ENCODE data around the gene PTPRJ.
"Not testable (repeated sequence)": the region's sequence is repeated elsewhere in the genome, so short reads cannot be mapped to it uniquely, and the experiment has no call there.

Gene PTPRJ

DNA sequence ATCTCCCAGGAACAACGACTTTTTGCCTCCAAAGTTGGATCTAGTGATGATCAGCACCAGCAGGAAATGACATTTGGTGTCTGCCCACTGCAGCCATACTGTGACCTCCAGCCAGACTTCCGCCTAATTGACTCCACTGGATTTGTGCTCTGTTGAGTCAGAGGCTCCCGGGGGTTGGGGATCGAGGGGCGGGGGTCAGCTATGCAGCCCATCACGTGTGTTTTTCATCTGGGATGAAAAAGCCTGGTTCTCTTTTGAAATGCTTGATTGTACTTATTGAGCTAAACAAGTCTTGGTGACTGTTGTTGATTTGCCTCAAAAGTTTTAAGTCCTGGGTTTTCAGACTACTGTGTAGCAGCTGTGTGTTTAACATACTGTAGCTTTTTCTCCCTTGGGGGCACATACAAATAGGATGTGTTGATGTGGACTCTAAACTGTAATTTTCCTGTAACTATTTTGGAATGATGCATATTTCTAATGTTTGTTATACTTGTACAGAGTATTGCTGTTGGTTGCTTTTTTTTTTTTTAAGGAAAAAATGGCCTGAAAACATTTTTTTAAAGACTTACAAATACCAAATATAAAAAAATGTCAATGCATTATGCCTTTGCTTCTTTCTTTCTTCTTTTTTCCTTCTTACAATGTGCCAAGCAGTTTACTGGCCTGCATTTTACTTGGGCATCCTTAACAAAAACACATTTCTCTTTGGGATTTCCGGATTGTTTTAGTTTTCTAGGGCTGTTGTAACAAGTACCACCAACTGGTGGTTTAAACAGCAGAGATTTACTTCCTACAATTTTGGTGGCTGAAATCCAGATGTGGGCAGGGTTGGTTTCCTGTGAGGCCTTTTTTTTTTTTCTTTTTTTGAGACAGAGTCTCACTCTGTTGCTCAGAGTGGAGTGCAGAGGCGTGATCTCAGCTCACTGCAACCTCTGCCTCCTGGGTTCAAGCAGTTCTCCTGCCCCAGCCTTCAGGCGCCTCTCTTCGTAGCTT lies 190.2 kb downstream of the PTPRJ start:
- TF ChIP-seq, protein P1, sequence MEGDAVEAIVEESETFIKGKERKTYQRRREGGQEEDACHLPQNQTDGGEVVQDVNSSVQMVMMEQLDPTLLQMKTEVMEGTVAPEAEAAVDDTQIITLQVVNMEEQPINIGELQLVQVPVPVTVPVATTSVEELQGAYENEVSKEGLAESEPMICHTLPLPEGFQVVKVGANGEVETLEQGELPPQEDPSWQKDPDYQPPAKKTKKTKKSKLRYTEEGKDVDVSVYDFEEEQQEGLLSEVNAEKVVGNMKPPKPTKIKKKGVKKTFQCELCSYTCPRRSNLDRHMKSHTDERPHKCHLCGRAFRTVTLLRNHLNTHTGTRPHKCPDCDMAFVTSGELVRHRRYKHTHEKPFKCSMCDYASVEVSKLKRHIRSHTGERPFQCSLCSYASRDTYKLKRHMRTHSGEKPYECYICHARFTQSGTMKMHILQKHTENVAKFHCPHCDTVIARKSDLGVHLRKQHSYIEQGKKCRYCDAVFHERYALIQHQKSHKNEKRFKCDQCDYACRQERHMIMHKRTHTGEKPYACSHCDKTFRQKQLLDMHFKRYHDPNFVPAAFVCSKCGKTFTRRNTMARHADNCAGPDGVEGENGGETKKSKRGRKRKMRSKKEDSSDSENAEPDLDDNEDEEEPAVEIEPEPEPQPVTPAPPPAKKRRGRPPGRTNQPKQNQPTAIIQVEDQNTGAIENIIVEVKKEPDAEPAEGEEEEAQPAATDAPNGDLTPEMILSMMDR (IDR thresholded peaks at IDR 0.05; ENCODE audit: insufficient read depth, low read depth, low read length, missing control alignments) = no peak
- DNase-seq (ENCODE audit: low read depth) = no peak

DNA sequence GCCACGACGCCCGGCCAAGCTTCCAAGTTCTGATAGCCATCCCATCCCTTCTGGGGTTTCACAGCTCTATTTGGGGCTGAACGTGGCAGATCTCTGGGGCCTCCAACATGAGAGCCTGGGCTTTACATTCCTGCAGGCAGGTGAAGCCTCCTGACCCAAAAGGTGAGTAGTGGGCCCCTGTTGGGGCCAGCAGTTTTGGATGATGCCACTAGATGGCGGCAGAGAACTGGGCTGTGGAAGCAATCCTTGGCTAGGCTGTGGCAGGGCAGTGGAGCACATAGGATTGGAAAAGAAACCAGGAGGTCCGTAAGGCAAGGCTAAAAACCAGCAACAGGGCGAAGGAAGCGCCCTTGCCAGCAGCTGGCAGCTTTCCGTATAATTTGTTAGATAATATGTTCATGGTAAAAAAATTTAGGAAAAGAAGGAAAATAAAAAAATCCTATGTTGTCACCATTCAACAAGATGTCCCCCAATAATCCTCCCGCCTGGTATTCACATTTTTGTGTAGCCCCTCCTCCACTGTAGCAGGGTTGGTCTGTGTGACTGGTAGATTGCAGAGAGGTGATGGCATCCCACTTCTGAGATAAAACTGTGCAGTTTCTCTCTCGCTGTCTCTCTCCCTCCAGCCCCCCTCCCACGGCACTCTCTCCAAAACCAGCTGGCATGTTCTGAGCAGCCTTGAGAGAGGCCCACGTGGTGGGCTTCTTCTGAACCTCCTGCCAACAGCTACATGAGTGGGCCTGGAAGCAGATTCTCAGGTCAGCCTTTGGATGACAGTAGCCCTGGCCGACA lies 192.7 kb downstream of the PTPRJ start:
- TF ChIP-seq, protein P1 (IDR thresholded peaks at IDR 0.05; ENCODE audit: insufficient read depth, low read depth, low read length, missing control alignments) = peak; percentile 99
- peak; percentile 58 for DNase-seq (ENCODE audit: low read depth)
- H3K4me3 ChIP-seq (ENCODE audit: low read length) = no peak overlapping the region

More for the DNA sequence above, 190.2 kb downstream of the PTPRJ start:
- H3K4me3 ChIP-seq (ENCODE audit: low read length) = no peak overlapping the region

DNA sequence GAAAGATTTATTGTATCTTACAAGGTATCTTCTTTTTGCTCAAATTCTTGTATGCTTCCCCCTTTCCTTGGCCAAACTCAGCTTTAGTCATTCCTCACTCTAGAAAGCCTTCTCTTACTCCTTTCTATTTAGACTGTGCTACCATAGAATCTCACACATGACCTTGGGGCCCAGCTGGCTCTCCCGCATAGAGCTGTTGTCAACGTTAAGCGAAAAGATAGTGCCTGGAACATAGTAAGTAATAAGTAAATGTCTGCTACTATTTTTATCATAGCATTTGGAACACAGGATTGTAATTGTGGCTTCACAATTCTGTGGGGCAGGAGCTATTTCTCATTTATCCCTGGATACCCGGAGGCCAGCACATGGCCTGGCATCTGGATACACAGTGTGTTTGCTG lies 197.3 kb downstream of the PTPRJ start:
- TF ChIP-seq, protein P1 (IDR thresholded peaks at IDR 0.05; ENCODE audit: insufficient read depth, low read depth, low read length, missing control alignments) = no peak
- DNase-seq (ENCODE audit: low read depth) = no peak
- H3K4me3 ChIP-seq (ENCODE audit: low read length) = no peak overlapping the region

DNA sequence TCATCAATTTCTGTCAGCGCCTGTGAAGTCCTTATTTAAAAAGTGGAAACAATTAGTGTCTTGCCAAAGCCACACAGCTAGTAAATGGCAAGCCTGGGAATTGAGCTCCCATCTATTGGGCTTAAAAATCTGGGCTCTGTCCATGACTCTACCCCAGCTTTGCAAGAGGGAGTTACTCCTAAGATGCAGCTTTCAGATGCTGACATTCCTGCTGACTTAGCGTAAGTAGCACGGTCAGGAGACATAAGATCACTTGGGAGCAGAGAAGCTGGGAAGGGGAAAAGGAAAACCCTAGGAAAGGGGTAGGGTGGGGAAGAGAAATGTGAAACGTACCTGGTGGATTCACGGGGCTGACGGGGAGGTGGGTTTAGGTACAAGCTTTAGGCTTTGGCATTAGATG lies 200.3 kb downstream of the PTPRJ start:
- no peak overlapping the region for H3K4me3 ChIP-seq (ENCODE audit: low read length)
- TF ChIP-seq, protein P1 (IDR thresholded peaks at IDR 0.05; ENCODE audit: insufficient read depth, low read depth, low read length, missing control alignments) = no peak
- DNase-seq (ENCODE audit: low read depth) = no peak

DNA sequence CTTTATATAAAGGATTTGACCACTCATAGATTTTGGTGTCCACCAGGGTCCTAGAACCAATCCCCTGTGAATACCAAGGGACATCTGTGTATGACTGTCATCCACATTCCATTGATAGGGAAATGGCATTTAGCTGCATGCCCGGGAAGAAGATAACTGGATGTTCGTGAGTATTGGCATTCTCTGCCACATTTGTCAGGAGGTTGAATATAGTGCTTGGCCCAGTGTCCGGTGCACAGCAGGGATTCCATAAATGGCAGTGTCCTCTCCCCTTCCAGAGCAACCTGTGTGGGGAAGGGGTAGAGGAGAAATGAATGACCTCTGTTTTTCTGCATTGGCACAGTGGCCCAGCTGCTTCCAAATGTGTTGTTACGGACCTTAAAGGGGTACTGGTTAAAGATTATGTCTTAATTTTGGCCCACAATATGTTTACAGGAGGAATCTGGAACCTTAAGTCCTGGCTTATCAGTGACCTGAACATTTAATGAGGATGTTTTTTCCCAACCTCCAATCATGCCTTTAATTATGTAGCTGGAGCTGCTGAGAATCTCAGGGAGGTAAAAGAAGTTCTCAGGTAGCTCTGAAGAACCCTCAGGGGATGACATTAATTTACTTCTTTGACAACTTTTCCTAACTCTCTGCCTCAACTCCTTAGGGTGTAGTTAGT lies 202.6 kb downstream of the PTPRJ start:
- TF ChIP-seq, protein P1 (IDR thresholded peaks at IDR 0.05; ENCODE audit: insufficient read depth, low read depth, low read length, missing control alignments) = no peak
- no peak for DNase-seq (ENCODE audit: low read depth)
- no peak overlapping the region for H3K4me3 ChIP-seq (ENCODE audit: low read length)

DNA sequence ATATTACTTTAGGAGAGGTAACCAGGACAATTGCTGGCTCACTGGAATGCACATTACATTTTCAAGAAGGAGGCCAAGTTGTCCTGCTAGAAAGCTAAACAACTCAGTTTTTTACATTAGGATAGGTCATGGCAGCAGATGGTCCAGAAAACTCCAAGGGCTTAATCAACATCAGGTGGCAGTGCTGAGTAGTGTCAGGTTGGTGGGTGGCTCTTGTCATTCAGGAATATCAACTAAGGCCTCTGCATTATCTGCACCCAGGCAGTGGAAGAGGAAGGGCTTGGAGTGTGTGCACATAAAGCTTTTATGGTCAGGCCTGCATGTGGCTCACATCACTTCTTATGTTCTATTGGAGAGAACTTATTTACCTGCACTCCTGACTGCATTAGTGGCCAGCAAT lies 204.1 kb downstream of the PTPRJ start:
- TF ChIP-seq, protein P1 (IDR thresholded peaks at IDR 0.05; ENCODE audit: insufficient read depth, low read depth, low read length, missing control alignments) = no peak
- H3K4me3 ChIP-seq (ENCODE audit: low read length) = no peak overlapping the region
- DNase-seq (ENCODE audit: low read depth) = no peak

DNA sequence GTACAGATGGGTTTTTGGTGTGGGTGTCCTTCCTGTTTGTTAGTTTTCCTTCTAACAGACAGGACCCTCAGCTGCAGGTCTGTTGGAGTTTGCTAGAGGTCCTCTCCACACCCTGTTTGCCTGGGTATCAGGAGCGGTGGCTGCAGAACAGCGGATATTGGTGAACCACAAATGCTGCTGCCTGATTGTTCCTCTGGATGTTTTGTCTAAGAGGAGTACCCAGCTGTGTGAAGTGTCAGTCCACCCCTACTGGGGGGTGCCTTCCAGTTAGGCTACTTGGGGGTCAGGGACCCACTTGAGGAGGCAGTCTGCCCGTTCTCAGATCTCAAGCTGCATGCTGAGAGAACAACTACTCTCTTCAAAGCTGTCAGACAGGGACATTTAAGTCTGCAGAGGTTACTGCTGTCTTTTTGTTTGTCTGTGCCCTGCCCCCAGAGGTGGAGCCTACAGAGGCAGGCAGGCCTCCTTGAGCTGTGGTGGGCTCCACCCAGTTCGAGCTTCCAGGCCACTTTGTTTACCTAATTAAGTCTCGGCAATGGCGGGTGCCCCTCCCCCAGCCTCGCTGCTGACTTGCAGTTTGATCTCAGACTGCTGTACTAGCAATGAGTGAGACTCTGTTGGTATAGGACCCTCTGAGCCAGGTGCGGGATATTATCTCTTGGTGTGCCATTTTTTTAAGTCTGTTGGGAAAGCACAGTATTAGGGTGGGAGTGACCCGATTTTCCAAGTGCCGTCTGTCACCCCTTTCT lies 210.7 kb downstream of the PTPRJ start:
- H3K4me3 ChIP-seq (ENCODE audit: low read length); DNase-seq (ENCODE audit: low read depth): not testable (repeated sequence)
